Activated T-cell treated with anti-CD3 and anti-CD28 coated beads for 48 hours (primary cell): Measurements from ENCODE around the gene TTC7B.

Experiments used
- DNase-seq: peaks from one replicate; pipeline ENCODE4 v3.0.0-alpha.2; 2020; ENCODE audit warnings: low read depth

Gene TTC7B

GRCh38 chr14:90674043-90674670, 142.1 kb downstream of the TTC7B start:
- no peak for DNase-seq

GRCh38 chr14:90671382-90672234, 144.6 kb downstream of the TTC7B start:
- DNase-seq = no peak

GRCh38 chr14:90669731-90670130, 146.5 kb downstream of the TTC7B start:
- no peak for DNase-seq

GRCh38 chr14:90666571-90666970, 149.7 kb downstream of the TTC7B start:
- no peak for DNase-seq

GRCh38 chr14:90665321-90666000, 150.8 kb downstream of the TTC7B start:
- DNase-seq = no peak

GRCh38 chr14:90664911-90665310, 151.3 kb downstream of the TTC7B start:
- DNase-seq = no peak

- DNase-seq = no peak
Observed at GRCh38 chr14:90663680-90664079, 152.6 kb downstream of the TTC7B start.

- no peak for DNase-seq
Observed at GRCh38 chr14:90663140-90663539, 153.1 kb downstream of the TTC7B start.

GRCh38 chr14:90661866-90662265, 154.4 kb downstream of the TTC7B start:
- no peak for DNase-seq

- DNase-seq = no peak
Observed at GRCh38 chr14:90660865-90661570, 155.2 kb downstream of the TTC7B start.

GRCh38 chr14:90659156-90659555, 157.1 kb downstream of the TTC7B start:
- DNase-seq = no peak

GRCh38 chr14:90658541-90658967, 157.7 kb downstream of the TTC7B start:
- no peak for DNase-seq

- DNase-seq = no peak
Observed at GRCh38 chr14:90656973-90657372, 159.3 kb downstream of the TTC7B start.

- DNase-seq = no peak
Observed at GRCh38 chr14:90655829-90656228, 160.4 kb downstream of the TTC7B start.

GRCh38 chr14:90654831-90655276, 161.4 kb downstream of the TTC7B start:
- no peak for DNase-seq

- DNase-seq = no peak
Observed at GRCh38 chr14:90652626-90653025, 163.6 kb downstream of the TTC7B start.

GRCh38 chr14:90651976-90652560, 164.2 kb downstream of the TTC7B start:
- DNase-seq = no peak

- no peak for DNase-seq
Observed at GRCh38 chr14:90651271-90651804, 164.9 kb downstream of the TTC7B start.

GRCh38 chr14:90649557-90650135, 166.6 kb downstream of the TTC7B start:
- no peak for DNase-seq

- DNase-seq = no peak
Observed at GRCh38 chr14:90649083-90649482, 167.1 kb downstream of the TTC7B start.

- DNase-seq = no peak
Observed at GRCh38 chr14:90648421-90648820, 167.8 kb downstream of the TTC7B start.
